Fibroblast of skin of right quadriceps (primary cell): ENCODE data around the gene C19orf44.

Experiments
- DNase-seq: peaks from one replicate; pipeline ENCODE4 v3.0.0-alpha.2; 2013

Gene C19orf44

GRCh38 chr19:16518483-16519229 lies 22.5 kb downstream of the C19orf44 start:
- DNase-seq: no peak

GRCh38 chr19:16519230-16519687 lies 23.1 kb downstream of the C19orf44 start:
- DNase-seq: no peak

- no peak for DNase-seq
These were observed 24.1 kb downstream of the C19orf44 start for GRCh38 chr19:16520074-16520973.

- DNase-seq: no peak
These were observed 24.9 kb downstream of the C19orf44 start for GRCh38 chr19:16520986-16521624.

- no peak for DNase-seq
These were observed 25.6 kb downstream of the C19orf44 start for GRCh38 chr19:16521715-16522289.

GRCh38 chr19:16522559-16523377 lies 26.6 kb downstream of the C19orf44 start:
- DNase-seq: no peak

- DNase-seq: no peak
These were observed 29.0 kb downstream of the C19orf44 start for GRCh38 chr19:16524991-16525734.

GRCh38 chr19:16525751-16526481 lies 29.7 kb downstream of the C19orf44 start:
- no peak for DNase-seq

- DNase-seq: no peak
These were observed 31.2 kb downstream of the C19orf44 start for GRCh38 chr19:16527334-16527935.

GRCh38 chr19:16527971-16528521 lies 31.9 kb downstream of the C19orf44 start:
- DNase-seq: no peak

GRCh38 chr19:16529466-16530144 lies 33.4 kb downstream of the C19orf44 start:
- DNase-seq: no peak

- DNase-seq: no peak
These were observed 34.6 kb downstream of the C19orf44 start for GRCh38 chr19:16530540-16531379.

- no peak for DNase-seq
These were observed 35.1 kb downstream of the C19orf44 start for GRCh38 chr19:16531380-16531669.

- DNase-seq: no peak
These were observed 36.4 kb downstream of the C19orf44 start for GRCh38 chr19:16532440-16533234.

GRCh38 chr19:16535381-16535780 lies 39.2 kb downstream of the C19orf44 start:
- DNase-seq: no peak

GRCh38 chr19:16536130-16536529 lies 39.9 kb downstream of the C19orf44 start:
- DNase-seq: no peak

- no peak for DNase-seq
These were observed 40.9 kb downstream of the C19orf44 start for GRCh38 chr19:16537111-16537510.

- DNase-seq: no peak
These were observed 44.8 kb downstream of the C19orf44 start for GRCh38 chr19:16540948-16541347.
